HG03571 (cell line): ENCODE data around the gene RAE1.
"Not testable (repeated sequence)": the region's sequence is repeated elsewhere in the genome, so short reads cannot be mapped to it uniquely, and the experiment has no call there.

ENCODE experiments used
- ATAC-seq: cut with Tn5 transposase; IDR thresholded peaks from one replicate; pipeline ENCODE4 v1.9.1; 2021; ENCODE audit not compliant: unreplicated experiment

Gene RAE1

GRCh38 chr20:57412347-57413029 is 61.4 kb downstream of the RAE1 start:
- no peak for ATAC-seq

- ATAC-seq, result no peak
These were observed 62.9 kb downstream of the RAE1 start for GRCh38 chr20:57413986-57414385.

- no peak for ATAC-seq
These were observed 64.0 kb downstream of the RAE1 start for GRCh38 chr20:57414867-57415592.

- no peak for ATAC-seq
These were observed 64.7 kb downstream of the RAE1 start for GRCh38 chr20:57415771-57416170.

GRCh38 chr20:57416296-57417022 is 65.4 kb downstream of the RAE1 start:
- ATAC-seq, result no peak

- no peak for ATAC-seq
These were observed 66.1 kb downstream of the RAE1 start for GRCh38 chr20:57417051-57417689.

- ATAC-seq, result no peak
These were observed 67.0 kb downstream of the RAE1 start for GRCh38 chr20:57417830-57418780.

GRCh38 chr20:57419479-57419878 is 68.4 kb downstream of the RAE1 start:
- ATAC-seq, result not testable (repeated sequence)

- no peak for ATAC-seq
These were observed 69.7 kb downstream of the RAE1 start for GRCh38 chr20:57420571-57421252.

GRCh38 chr20:57421253-57422220 is 70.5 kb downstream of the RAE1 start:
- no peak for ATAC-seq

GRCh38 chr20:57422254-57422653 is 71.2 kb downstream of the RAE1 start:
- no peak for ATAC-seq

GRCh38 chr20:57425150-57426013 is 74.3 kb downstream of the RAE1 start:
- no peak for ATAC-seq

GRCh38 chr20:57426271-57426689 is 75.2 kb downstream of the RAE1 start:
- no peak for ATAC-seq

GRCh38 chr20:57426831-57427230 is 75.8 kb downstream of the RAE1 start:
- no peak for ATAC-seq

- no peak for ATAC-seq
These were observed 77.5 kb downstream of the RAE1 start for GRCh38 chr20:57428324-57429158.
